ENCODE data around the gene TMEM117. TPM values are rescaled to one million over a fixed set of nuclear protein-coding genes. Genes with fewer than 3 reads are reported as not detected.
"Not testable (repeated sequence)": the region's sequence is repeated elsewhere in the genome, so short reads cannot be mapped to it uniquely, and the experiment has no call there.

TMEM117 gene
- total RNA-seq, 1 donor from 2014 or later: 22.1 TPM

- TF ChIP-seq POLR2AphosphoS5 (IDR thresholded peaks at IDR 0.05; ENCODE audit: insufficient read depth in 1 of 2, low read depth in 1 of 2): no peak
- no peak for TF ChIP-seq POLR2A (IDR thresholded peaks at IDR 0.05)
- TF ChIP-seq, protein P1, sequence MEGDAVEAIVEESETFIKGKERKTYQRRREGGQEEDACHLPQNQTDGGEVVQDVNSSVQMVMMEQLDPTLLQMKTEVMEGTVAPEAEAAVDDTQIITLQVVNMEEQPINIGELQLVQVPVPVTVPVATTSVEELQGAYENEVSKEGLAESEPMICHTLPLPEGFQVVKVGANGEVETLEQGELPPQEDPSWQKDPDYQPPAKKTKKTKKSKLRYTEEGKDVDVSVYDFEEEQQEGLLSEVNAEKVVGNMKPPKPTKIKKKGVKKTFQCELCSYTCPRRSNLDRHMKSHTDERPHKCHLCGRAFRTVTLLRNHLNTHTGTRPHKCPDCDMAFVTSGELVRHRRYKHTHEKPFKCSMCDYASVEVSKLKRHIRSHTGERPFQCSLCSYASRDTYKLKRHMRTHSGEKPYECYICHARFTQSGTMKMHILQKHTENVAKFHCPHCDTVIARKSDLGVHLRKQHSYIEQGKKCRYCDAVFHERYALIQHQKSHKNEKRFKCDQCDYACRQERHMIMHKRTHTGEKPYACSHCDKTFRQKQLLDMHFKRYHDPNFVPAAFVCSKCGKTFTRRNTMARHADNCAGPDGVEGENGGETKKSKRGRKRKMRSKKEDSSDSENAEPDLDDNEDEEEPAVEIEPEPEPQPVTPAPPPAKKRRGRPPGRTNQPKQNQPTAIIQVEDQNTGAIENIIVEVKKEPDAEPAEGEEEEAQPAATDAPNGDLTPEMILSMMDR (IDR thresholded peaks at IDR 0.05): no peak
- no peaks in the 10 kb centered on the region for H3K9me3 ChIP-seq
- intact Hi-C loops (cut with DNase I): no loop called here
These were observed 411.7 kb downstream of the TMEM117 start for GRCh38 chr12:44247588-44247987.

DNA sequence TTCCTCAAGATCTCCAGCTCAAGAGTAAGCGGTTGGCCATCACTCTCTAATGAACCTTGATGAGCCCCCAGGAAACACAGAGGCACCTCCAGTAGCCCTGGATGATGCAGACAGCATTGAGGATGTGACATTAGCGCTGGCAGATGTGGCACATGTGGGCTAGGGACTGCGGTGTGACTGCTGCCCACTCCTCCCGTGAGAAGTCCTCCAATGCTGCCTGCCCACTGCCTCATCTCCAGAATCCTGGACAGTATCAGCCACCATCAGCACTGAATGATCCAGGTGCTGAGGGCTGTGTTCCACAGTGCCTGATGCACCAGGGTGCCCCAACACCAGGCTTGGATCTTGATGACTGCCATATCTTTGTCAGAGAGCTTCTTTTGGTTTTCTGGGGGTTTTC, 412.6 kb downstream of the TMEM117 start:
- Histone ChIP-seq H3K4me3 (no peak overlapping the region), H3K27me3 (no peaks in the 10 kb centered on the region), H3K9me3 (no peaks in the 10 kb centered on the region), H3K4me1 (no peaks in the 10 kb centered on the region), H3K27ac (no peak overlapping the region), H3K36me3 (no peaks in the 10 kb centered on the region)
- no peak for DNase-seq (ENCODE audit: extremely low spot score in 2 of 2)
- no peak for TF ChIP-seq POLR2A (IDR thresholded peaks at IDR 0.05)
- TF ChIP-seq, protein P1 (IDR thresholded peaks at IDR 0.05): no peak
- intact Hi-C loops (cut with DNase I): no loop called here

More at GRCh38 chr12:44247588-44247987, 411.7 kb downstream of the TMEM117 start:
- Histone ChIP-seq H3K36me3 (no peaks in the 10 kb centered on the region), H3K4me1 (no peaks in the 10 kb centered on the region), H3K27me3 (no peaks in the 10 kb centered on the region), H3K27ac (no peak overlapping the region), H3K4me3 (no peak overlapping the region)
- no peak for DNase-seq (ENCODE audit: extremely low spot score in 2 of 2)

- intact Hi-C loops (cut with DNase I); H3K27ac ChIP-seq; H3K4me1 ChIP-seq; H3K4me3 ChIP-seq; H3K36me3 ChIP-seq; H3K27me3 ChIP-seq; DNase-seq (ENCODE audit: extremely low spot score in 2 of 2); H3K9me3 ChIP-seq: not testable (repeated sequence)
These were observed 414.6 kb downstream of the TMEM117 start for GRCh38 chr12:44250440-44250839.

DNA sequence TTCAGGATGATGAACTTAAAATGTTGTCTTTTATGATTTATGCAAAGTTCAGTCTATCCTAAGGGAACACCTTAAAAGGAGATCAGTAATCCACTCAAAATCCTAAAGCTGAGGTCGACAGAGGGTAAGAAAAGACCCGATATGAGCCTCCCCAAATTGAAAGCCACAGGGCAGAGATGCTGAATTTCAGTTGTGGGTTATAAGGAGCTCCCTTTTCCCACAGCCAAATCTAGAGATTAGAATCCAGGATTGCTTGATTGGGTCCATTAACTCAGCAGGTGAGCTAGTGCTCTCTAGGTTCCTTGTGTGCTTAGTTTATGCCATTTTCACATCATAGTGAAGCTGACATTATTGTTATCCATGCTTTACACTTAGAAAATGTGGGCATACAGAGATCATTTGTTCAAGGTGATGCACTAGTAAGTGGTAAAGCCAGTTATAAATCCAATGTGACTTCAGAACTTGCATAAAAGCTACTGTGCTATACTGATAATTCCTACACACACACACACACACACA, 417.5 kb downstream of the TMEM117 start:
- no peaks in the 10 kb centered on the region for H3K4me1 ChIP-seq
- intact Hi-C loops (cut with DNase I): no loop called here
- H3K4me3 ChIP-seq: no peak overlapping the region
- no peaks in the 10 kb centered on the region for H3K36me3 ChIP-seq
- no peak for TF ChIP-seq POLR2AphosphoS5 (IDR thresholded peaks at IDR 0.05; ENCODE audit: insufficient read depth in 1 of 2, low read depth in 1 of 2)
- TF ChIP-seq, protein P1 (IDR thresholded peaks at IDR 0.05): no peak
- TF ChIP-seq POLR2A (IDR thresholded peaks at IDR 0.05): no peak
- H3K27me3 ChIP-seq: no peaks in the 10 kb centered on the region
- H3K27ac ChIP-seq: no peak overlapping the region
- DNase-seq (ENCODE audit: extremely low spot score in 2 of 2): no peak
- H3K9me3 ChIP-seq: no peaks in the 10 kb centered on the region

- DNase-seq (ENCODE audit: extremely low spot score in 2 of 2): no peak
- TF ChIP-seq POLR2A (IDR thresholded peaks at IDR 0.05): no peak
- TF ChIP-seq POLR2AphosphoS5 (IDR thresholded peaks at IDR 0.05; ENCODE audit: insufficient read depth in 1 of 2, low read depth in 1 of 2): no peak
- TF ChIP-seq, protein P1 (IDR thresholded peaks at IDR 0.05): no peak
- Histone ChIP-seq H3K27me3 (no peaks in the 10 kb centered on the region), H3K4me3 (no peak overlapping the region), H3K4me1 (no peaks in the 10 kb centered on the region), H3K27ac (no peak overlapping the region), H3K9me3 (no peaks in the 10 kb centered on the region), H3K36me3 (no peaks in the 10 kb centered on the region)
- intact Hi-C loops (cut with DNase I): no loop called here
These were observed 422.4 kb downstream of the TMEM117 start for GRCh38 chr12:44258246-44258645.
